Measurements from ENCODE around the gene BORCS8. TPM values are rescaled to one million over a fixed set of nuclear protein-coding genes. Genes with fewer than 3 reads are reported as not detected.
A peak's percentile ranks its signal among the peaks of the same experiment; 100 is the strongest.

Gene BORCS8
- total and polyA plus RNA-seq, 9 donors: 5.4 to 19.0 (median 15.0) TPM

DNA sequence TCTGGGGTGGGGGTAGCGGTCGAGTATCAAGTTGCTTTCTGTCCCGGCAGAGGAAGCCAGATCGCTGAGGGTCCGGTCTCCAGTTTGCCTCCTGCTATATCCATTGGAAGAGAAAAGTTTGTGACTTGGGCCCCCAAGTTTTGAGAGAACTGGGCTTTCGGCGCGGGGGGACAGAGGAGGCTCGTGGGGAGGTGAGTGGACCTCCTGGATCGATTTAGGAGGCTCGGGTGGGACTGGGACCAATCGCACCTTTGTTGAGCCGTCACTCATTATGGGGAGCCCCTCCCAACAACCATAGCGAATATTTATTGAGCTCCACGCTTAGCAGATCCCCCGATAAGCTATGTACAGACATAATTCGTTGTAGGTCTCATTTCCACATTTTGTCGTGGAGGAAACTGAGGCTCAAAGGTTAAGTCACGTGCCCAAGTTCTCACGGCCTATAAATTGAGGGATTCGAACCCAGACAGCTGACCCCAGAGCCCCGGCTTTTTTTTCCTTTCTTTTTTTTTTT, 1.0 kb upstream of the BORCS8 start:
- TF ChIP-seq EP300 (IDR thresholded peaks at IDR 0.05) (no peak), POLR2A (IDR thresholded peaks at IDR 0.05) (no peak)
- TF ChIP-seq, protein P1, sequence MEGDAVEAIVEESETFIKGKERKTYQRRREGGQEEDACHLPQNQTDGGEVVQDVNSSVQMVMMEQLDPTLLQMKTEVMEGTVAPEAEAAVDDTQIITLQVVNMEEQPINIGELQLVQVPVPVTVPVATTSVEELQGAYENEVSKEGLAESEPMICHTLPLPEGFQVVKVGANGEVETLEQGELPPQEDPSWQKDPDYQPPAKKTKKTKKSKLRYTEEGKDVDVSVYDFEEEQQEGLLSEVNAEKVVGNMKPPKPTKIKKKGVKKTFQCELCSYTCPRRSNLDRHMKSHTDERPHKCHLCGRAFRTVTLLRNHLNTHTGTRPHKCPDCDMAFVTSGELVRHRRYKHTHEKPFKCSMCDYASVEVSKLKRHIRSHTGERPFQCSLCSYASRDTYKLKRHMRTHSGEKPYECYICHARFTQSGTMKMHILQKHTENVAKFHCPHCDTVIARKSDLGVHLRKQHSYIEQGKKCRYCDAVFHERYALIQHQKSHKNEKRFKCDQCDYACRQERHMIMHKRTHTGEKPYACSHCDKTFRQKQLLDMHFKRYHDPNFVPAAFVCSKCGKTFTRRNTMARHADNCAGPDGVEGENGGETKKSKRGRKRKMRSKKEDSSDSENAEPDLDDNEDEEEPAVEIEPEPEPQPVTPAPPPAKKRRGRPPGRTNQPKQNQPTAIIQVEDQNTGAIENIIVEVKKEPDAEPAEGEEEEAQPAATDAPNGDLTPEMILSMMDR (IDR thresholded peaks at IDR 0.05): no peak
- 1% methylated on average over 22 of the region's 22 CpGs for WGBS, 3 donors
- peak overlapping the region; percentile 99 for H3K4me3 ChIP-seq
- H3K27ac ChIP-seq: peak overlapping the region in 1 of 2 donors; percentile 93
- H3K36me3 ChIP-seq: peaks cover under 1% of the 10 kb centered on the region
- intact Hi-C loops (cut with DNase I): no loop called here
- DNase-seq: no peak
- no peaks in the 10 kb centered on the region for H3K27me3 ChIP-seq
- peaks cover 4% of the 10 kb centered on the region for H3K4me1 ChIP-seq (ENCODE audit: insufficient read depth)
- no peaks in the 10 kb centered on the region for H3K9me3 ChIP-seq

DNA sequence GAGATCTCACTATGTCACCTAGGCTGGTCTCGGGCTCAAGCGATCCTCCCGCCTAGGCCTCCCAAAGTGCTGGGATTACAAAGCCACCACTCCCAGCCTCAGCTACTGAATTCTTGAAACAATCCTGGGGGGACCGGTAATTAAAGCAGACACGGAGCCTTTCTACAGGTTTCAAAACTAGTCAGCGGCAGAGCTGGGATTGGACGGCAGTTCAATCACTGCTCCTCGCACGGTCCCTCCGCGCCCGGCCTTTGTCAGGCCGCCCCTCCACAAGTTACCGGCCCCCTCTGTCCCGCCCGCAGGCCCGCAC, 229 bp downstream of the BORCS8 start:
- intact Hi-C loops (cut with DNase I): no loop called here
- no peak for DNase-seq
- WGBS, 3 donors: 0 to 1% (median 1%) methylated on average over 17 of the region's 17 CpGs
- no peaks in the 10 kb centered on the region for H3K27me3 ChIP-seq
- H3K4me3 ChIP-seq: peak overlapping the region; percentile 99
- TF ChIP-seq, protein P1 (IDR thresholded peaks at IDR 0.05): no peak
- no peak for TF ChIP-seq EP300 (IDR thresholded peaks at IDR 0.05)
- no peak for TF ChIP-seq POLR2A (IDR thresholded peaks at IDR 0.05)
- no peaks in the 10 kb centered on the region for H3K9me3 ChIP-seq
- peak overlapping the region; percentile 90 to 93 for H3K27ac ChIP-seq
- peaks cover 4% of the 10 kb centered on the region for H3K4me1 ChIP-seq (ENCODE audit: insufficient read depth)
- H3K36me3 ChIP-seq: no peaks in the 10 kb centered on the region

DNA sequence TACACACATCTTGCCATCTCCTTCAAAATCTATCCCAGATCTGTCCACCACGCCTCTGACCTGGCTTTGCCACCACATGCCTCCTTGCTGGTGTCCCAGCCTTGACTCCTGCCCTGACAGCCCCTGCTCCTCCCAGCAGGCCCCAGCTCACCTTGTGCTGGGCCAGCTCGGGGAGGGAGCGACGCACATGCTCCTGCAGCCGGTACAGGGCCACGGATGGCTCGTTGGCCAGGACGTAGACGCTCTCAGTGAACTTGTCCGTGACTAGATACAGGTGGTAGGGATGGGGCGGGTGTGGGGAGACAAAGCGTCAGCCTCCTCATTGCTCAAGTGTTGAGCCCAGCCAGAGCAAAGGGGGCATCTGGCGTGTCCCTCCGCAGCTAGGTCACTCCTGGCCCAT, 5.2 kb downstream of the BORCS8 start:
- TF ChIP-seq EP300 (IDR thresholded peaks at IDR 0.05) (no peak), POLR2A (IDR thresholded peaks at IDR 0.05) (no peak)
- DNase-seq: no peak
- 90 to 94% (median 92%) methylated on average over 14 of the region's 14 CpGs for WGBS, 3 donors
- no peak overlapping the region for H3K4me3 ChIP-seq
- intact Hi-C loops (cut with DNase I): no loop called here
- H3K27ac ChIP-seq: no peak overlapping the region
- no peaks in the 10 kb centered on the region for H3K9me3 ChIP-seq
- no peaks in the 10 kb centered on the region for H3K27me3 ChIP-seq
- H3K4me1 ChIP-seq (ENCODE audit: insufficient read depth): peaks cover 4% of the 10 kb centered on the region
- H3K36me3 ChIP-seq: no peaks in the 10 kb centered on the region

DNA sequence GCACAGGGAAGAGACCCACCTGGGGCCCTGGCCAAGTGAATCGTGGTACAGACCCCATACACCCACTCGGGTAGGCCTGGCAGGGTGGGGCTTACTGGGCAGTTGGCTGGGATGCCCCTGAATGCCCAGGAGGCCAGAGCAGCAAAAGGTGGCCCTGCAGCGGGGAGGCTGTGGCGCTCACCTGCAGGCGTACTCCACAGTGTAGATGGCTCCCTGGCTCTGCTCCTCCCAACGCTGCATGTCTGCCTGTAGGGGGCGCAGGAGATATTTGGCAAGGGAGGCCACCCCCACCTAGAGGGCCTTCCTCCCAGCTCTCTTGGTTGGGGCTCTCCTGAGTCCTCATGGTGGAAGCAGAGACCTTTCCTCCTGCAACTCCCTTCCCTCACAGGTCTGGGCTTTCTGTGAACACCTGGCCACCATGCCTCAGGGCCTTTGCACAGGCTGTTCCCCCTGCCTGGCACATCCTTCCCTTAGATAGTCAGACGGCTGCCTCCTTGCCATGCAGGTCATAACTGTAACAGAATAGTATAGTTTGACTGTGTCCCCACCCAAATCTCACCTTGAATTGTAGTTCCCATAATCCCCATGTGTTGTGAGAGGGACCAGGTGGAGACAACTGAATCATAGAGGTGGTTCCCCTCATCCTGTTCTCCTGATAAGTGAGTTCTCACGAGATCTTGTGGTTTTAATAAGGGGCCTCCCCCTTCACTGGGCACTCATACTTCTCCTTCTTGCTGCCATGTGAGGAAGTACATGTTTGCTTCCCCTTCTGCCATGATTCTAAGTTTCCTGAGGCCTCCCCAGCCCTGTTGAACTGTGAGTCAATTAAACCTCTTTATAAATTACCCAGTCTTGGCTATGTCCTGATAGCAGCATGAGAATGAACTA, 5.9 kb downstream of the BORCS8 start:
- Histone ChIP-seq H3K4me3 (no peak overlapping the region), H3K27me3 (no peaks in the 10 kb centered on the region), H3K27ac (no peak overlapping the region), H3K9me3 (no peaks in the 10 kb centered on the region), H3K4me1 (ENCODE audit: insufficient read depth) (peaks cover 4% of the 10 kb centered on the region), H3K36me3 (no peaks in the 10 kb centered on the region)
- WGBS, 3 donors: 56 to 66% (median 57%) methylated on average over 9 of the region's 9 CpGs
- no peak for TF ChIP-seq EP300 (IDR thresholded peaks at IDR 0.05)
- no peak for TF ChIP-seq POLR2A (IDR thresholded peaks at IDR 0.05)
- TF ChIP-seq, protein P1 (IDR thresholded peaks at IDR 0.05): no peak
- intact Hi-C loops (cut with DNase I): no loop called here
- DNase-seq: no peak

DNA sequence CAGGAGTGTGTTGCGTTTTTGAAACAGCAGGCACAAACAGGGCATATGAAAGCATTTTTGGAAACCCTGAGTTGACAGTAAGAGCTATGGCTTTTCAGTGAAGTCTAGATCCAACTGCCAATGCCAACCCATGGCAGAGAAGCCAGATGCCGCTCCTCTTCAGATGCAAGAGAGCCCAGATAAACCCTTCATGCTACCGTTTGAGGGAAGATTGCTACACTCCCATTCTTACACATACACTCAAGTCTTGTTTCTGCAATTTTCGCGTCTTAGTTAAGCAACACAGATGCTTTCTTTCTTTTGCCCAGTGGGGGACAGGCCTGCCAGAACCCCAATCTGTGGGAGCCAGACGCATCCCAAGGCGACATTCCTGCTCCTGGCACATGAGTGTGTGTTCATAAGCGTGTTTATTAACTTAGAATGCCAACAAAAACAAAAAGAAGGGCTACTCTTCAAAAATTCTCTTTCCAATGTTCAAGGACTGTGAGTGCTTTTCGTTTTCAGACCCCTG, 10.4 kb downstream of the BORCS8 start:
- TF ChIP-seq POLR2A (IDR thresholded peaks at IDR 0.05) (no peak), EP300 (IDR thresholded peaks at IDR 0.05) (no peak)
- TF ChIP-seq, protein P1 (IDR thresholded peaks at IDR 0.05): no peak
- intact Hi-C loops (cut with DNase I): no loop called here
- no peaks in the 10 kb centered on the region for H3K27me3 ChIP-seq
- no peak for DNase-seq
- no peaks in the 10 kb centered on the region for H3K4me1 ChIP-seq (ENCODE audit: insufficient read depth)
- no peaks in the 10 kb centered on the region for H3K9me3 ChIP-seq
- no peak overlapping the region for H3K27ac ChIP-seq
- H3K4me3 ChIP-seq: no peak overlapping the region
- H3K36me3 ChIP-seq: no peaks in the 10 kb centered on the region
- 54 to 83% (median 68%) methylated on average over 9 of the region's 9 CpGs for WGBS, 3 donors

Measured in ovary (tissue), 9 donors.